ENCODE data around the gene BAHD1. TPM values are rescaled to one million over a fixed set of nuclear protein-coding genes. Genes with fewer than 3 reads are reported as not detected.
"Not testable (repeated sequence)": the region's sequence is repeated elsewhere in the genome, so short reads cannot be mapped to it uniquely, and the experiment has no call there.

The BAHD1 gene
- total RNA-seq, 4 donors from 2014 or later, result 8.8 to 27.4 (median 13.5) TPM

DNA sequence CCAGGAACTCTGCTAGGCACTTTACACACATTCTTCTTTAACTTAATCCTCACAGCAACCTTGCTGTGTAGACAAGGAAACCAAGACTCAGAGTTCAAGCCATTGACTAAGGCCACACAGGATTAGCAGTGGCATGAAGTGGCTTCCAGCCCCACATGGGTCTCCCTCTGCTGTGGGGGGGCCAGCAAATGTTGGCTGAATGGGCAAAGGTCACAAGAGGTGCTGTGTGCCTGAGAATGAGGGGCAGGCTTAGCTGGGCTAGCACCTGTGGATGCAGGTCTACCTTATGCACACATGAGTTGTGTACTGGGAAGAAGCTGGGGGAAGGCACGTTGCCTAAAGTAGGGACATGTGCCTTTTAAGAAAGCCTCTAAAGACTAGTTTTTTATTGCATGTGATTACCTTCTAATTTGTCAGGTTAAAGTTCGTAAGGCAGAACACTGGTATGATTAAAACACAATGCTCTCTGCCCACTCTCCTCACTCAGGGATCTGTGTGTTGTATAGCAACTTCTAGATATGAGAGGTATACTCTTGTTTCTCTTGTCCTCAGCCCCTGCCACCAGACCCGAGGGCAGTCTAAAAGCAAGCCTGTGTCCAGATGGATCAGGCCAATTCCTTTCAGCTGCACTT lies 10.9 kb downstream of the BAHD1 start:
- ATAC-seq (no peak), DNase-seq (no peak)
- no peak overlapping the region for H3K4me3 ChIP-seq
- intact Hi-C loops (cut with DNase I; ENCODE audit: low total_unique reads) (no loop called here), in situ Hi-C loops (cut with MboI; ENCODE audit: low sequenced_read_pairs in 4 of 4) (no loop called here)
- peaks cover 3 to 5% of the 10 kb centered on the region in 2 donors for H3K4me1 ChIP-seq
- no peaks in the 10 kb centered on the region for H3K36me3 ChIP-seq
- no peaks in the 10 kb centered on the region for H3K9me3 ChIP-seq
- H3K27ac ChIP-seq, result no peak overlapping the region
- H3K27me3 ChIP-seq, result no peaks in the 10 kb centered on the region
- TF ChIP-seq, protein P1, sequence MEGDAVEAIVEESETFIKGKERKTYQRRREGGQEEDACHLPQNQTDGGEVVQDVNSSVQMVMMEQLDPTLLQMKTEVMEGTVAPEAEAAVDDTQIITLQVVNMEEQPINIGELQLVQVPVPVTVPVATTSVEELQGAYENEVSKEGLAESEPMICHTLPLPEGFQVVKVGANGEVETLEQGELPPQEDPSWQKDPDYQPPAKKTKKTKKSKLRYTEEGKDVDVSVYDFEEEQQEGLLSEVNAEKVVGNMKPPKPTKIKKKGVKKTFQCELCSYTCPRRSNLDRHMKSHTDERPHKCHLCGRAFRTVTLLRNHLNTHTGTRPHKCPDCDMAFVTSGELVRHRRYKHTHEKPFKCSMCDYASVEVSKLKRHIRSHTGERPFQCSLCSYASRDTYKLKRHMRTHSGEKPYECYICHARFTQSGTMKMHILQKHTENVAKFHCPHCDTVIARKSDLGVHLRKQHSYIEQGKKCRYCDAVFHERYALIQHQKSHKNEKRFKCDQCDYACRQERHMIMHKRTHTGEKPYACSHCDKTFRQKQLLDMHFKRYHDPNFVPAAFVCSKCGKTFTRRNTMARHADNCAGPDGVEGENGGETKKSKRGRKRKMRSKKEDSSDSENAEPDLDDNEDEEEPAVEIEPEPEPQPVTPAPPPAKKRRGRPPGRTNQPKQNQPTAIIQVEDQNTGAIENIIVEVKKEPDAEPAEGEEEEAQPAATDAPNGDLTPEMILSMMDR (IDR thresholded peaks at IDR 0.05 in 4 of 5, conservative IDR thresholded peaks at IDR 0.05 in 1 of 5), result no peak
- TF ChIP-seq POLR2A (IDR thresholded peaks at IDR 0.05), result no peak

DNA sequence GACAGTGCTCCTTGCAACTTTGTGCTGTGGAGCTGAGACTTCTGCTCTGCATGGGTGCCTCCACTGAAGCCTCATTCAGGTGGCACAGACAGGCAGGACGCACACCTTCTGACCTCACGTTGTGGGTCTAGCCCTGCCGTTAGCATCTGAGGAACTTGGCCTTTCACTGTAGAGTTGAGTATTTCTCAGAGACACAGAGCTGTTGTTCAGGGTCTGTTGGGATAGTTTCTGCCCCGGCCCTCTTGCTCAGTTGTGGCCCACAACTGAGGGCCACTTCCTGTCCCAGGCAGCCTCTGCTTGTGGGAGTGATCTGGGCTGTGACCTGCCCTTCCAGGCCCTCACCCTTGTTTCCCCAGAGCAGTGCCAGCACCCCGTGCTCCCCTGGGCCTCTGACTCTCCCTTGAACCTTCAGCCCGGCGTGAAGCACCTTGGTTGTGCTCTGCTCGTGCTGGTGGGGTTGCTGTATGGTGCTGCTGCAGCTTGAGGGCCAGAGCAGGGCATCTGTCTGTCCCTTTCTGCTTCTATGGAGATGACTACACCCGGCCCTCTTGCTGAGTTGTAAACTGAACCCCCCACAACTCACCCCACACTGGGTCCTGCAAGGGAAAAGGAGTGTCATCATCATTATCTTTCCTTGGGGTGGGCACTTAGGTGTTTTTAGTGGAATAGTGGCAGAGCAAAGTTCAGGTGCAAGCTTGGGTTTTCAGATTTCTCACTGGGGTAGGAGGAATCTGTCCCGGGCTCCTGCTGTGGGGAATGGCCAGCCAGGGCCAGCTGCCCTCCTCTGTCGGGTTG lies 11.7 kb downstream of the BAHD1 start:
- ATAC-seq (no peak), DNase-seq (no peak)
- intact Hi-C loops (cut with DNase I; ENCODE audit: low total_unique reads), result no loop called here
- Histone ChIP-seq H3K9me3 (no peaks in the 10 kb centered on the region), H3K36me3 (no peaks in the 10 kb centered on the region), H3K4me1 (peaks cover 3 to 5% of the 10 kb centered on the region in 2 donors), H3K4me3 (no peak overlapping the region), H3K27ac (no peak overlapping the region), H3K27me3 (no peaks in the 10 kb centered on the region)
- in situ Hi-C loops (cut with MboI; ENCODE audit: low sequenced_read_pairs in 4 of 4), result no loop called here
- TF ChIP-seq, protein P1 (IDR thresholded peaks at IDR 0.05 in 4 of 5, conservative IDR thresholded peaks at IDR 0.05 in 1 of 5), result no peak
- TF ChIP-seq POLR2A (IDR thresholded peaks at IDR 0.05), result no peak

DNA sequence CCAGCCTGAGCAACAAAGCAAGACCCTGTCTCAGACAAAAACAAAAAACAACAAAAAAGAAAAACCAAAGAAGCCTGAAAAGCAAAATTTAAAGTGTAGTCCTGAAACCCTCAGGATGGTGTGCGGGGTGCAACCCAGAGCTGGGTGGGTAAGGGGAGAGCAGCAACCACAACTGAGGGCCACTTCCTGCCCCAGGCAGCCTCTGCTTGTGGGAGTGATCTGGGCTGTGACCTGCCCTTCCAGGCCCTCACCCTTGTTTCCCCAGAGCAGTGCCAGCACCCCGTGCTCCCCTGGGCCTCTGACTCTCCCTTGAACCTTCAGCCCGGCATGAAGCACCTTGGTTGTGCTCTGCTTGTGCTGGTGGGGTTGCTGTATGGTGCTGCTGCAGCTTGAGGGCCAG lies 13.2 kb downstream of the BAHD1 start:
- H3K27ac ChIP-seq; H3K9me3 ChIP-seq; DNase-seq; ATAC-seq; H3K4me3 ChIP-seq; intact Hi-C loops (cut with DNase I; ENCODE audit: low total_unique reads); H3K36me3 ChIP-seq; in situ Hi-C loops (cut with MboI; ENCODE audit: low sequenced_read_pairs in 4 of 4); H3K4me1 ChIP-seq; H3K27me3 ChIP-seq: not testable (repeated sequence)

DNA sequence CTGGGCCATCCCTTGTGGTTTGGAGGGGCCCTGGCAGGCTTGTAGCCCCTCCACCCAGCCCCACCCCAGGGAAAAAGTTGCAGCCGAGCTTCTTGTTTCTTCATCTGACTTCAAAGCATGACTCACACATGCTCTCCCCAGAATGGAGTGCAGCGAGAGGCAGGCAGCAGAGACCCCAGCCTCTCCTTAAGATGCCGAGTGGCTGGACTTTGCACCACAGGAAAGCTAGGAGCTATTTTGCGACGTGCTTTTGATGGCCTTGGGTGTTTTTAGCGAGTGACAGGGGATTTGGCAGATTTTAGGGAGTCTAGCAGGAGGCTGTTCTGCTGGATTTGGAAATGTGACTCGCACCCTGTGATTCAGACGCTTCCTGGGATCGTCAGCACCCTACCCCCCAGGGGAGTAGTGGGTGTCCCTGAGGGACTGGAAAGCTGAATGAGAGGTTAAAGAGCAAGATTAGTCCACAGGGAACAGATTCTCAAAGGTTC lies 14.2 kb downstream of the BAHD1 start:
- no peak overlapping the region for H3K27ac ChIP-seq
- TF ChIP-seq, protein P1 (IDR thresholded peaks at IDR 0.05 in 4 of 5, conservative IDR thresholded peaks at IDR 0.05 in 1 of 5), result no peak
- TF ChIP-seq POLR2A (IDR thresholded peaks at IDR 0.05), result no peak
- intact Hi-C loops (cut with DNase I; ENCODE audit: low total_unique reads), result no loop called here
- H3K4me3 ChIP-seq, result no peak overlapping the region
- in situ Hi-C loops (cut with MboI; ENCODE audit: low sequenced_read_pairs in 4 of 4), result no loop called here
- ATAC-seq (no peak), DNase-seq (no peak)
- peaks cover 3 to 5% of the 10 kb centered on the region in 2 donors for H3K4me1 ChIP-seq
- H3K27me3 ChIP-seq, result no peaks in the 10 kb centered on the region
- no peaks in the 10 kb centered on the region for H3K9me3 ChIP-seq
- peaks cover 0 to 9% of the 10 kb centered on the region in 2 donors for H3K36me3 ChIP-seq

DNA sequence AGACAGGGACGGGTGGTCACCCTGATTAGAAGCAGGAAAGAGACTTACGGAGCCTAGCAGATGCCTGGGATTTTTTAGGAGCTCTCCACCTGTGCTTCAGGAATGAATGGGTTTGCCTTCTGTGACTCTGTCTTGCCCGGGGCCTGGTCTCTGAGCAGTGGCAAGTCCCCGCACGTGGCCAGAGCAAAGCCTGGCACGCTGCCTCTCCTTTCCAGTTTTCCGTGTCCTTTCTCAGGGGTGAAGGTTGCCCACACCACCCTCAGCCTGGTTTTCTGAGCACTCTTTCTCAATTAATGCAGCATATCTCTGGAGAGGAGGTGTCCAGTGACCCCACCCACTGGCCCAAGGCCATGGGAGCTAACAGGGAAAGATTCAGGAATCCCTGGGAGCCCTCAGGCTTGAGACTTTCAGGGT lies 15.6 kb downstream of the BAHD1 start:
- Histone ChIP-seq H3K4me1 (peaks cover 3 to 5% of the 10 kb centered on the region in 2 donors), H3K27me3 (no peaks in the 10 kb centered on the region), H3K9me3 (no peaks in the 10 kb centered on the region), H3K36me3 (peaks cover 0 to 9% of the 10 kb centered on the region in 2 donors), H3K27ac (no peak overlapping the region), H3K4me3 (no peak overlapping the region)
- DNase-seq, result no peak
- intact Hi-C loops (cut with DNase I; ENCODE audit: low total_unique reads), result no loop called here
- ATAC-seq, result no peak
- in situ Hi-C loops (cut with MboI; ENCODE audit: low sequenced_read_pairs in 4 of 4), result no loop called here
- no peak for TF ChIP-seq POLR2A (IDR thresholded peaks at IDR 0.05)
- TF ChIP-seq, protein P1 (IDR thresholded peaks at IDR 0.05 in 4 of 5, conservative IDR thresholded peaks at IDR 0.05 in 1 of 5), result no peak

Measured in gastrocnemius medialis (tissue), 4 donors.